OCI-M2 (cell line): Measurements from ENCODE around the gene TRIM72.
"Not testable (repeated sequence)": the region's sequence is repeated elsewhere in the genome, so short reads cannot be mapped to it uniquely, and the experiment has no call there.

Source experiments
- DNase-seq: peaks from one replicate; lab custom pipeline; 2025; ENCODE audit not compliant: unreplicated experiment; lab: John Stamatoyannopoulos, UW

TRIM72 gene

DNA sequence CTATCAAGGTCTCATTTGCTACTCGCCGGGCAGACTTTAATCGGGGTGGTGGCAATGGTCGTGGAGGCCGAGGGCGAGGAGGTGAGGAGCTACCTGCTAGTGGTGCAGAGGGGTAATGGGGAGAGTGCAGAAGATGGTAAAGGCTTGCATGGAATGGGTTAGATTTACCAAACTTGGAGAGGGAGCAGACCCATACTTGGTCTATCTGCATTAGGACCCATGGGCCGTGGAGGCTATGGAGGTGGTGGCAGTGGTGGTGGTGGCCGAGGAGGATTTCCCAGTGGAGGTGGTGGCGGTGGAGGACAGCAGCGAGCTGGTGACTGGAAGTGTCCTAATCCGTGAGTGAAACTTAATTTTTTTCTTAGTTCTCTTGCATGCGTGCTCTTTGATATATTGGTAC lies 23.9 kb upstream of the TRIM72 start:
- DNase-seq, result no peak

DNA sequence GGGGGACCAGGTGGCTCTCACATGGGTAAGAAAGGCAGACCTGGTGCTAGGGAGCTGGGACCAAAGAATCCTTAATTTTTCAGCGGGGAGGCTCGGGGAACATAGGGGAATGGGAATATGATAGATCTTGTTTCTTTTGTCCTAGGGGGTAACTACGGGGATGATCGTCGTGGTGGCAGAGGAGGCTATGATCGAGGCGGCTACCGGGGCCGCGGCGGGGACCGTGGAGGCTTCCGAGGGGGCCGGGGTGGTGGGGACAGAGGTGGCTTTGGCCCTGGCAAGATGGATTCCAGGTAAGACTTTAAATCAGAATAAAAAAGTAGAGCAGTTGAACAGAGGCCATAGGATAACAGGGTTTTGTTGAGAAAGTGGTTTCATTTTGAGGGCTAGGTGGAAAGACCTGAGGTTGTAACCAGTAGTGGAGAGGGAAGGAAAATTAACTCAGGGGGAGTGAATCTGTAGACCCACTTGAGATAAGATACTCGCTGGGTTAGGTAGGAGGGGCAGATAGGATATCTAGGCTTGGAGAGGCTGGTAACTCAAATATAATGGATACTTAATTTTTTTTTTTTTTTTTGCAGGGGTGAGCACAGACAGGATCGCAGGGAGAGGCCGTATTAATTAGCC lies 23.0 kb upstream of the TRIM72 start:
- no peak for DNase-seq

DNA sequence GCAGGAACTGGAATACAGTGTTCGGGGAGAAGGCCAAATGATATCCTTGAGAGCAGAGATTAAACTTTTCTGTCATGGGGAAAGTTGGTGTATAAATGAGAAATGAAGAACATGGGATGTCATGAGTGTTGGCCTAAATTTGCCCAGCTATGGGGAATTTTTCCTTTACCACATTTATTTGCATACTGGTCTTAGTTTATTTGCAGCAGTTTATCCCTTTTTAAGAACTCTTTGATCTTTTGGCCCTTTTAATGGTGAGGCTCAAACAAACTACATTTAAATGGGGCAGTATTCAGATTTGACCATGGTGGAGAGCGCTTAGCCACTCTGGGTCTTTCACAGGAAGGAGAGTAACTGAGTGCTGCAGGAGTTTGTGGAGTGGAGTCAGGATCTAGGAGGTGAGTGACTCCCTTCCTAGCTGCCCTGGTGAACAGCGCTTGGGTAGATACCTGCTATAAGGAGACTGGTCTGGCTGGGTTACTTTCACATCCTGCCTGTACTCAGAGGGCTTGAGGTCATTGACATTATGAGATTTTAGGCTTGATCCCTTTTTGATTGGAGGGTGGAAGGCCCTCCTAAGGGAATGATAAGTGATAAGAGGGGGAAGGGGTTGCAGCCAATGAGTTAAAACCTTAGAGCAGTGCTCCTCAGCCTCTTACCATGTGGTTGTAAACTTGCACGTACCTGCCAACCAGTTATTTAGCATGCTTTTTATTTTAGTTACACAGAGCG lies 22.1 kb upstream of the TRIM72 start:
- DNase-seq, result no peak

DNA sequence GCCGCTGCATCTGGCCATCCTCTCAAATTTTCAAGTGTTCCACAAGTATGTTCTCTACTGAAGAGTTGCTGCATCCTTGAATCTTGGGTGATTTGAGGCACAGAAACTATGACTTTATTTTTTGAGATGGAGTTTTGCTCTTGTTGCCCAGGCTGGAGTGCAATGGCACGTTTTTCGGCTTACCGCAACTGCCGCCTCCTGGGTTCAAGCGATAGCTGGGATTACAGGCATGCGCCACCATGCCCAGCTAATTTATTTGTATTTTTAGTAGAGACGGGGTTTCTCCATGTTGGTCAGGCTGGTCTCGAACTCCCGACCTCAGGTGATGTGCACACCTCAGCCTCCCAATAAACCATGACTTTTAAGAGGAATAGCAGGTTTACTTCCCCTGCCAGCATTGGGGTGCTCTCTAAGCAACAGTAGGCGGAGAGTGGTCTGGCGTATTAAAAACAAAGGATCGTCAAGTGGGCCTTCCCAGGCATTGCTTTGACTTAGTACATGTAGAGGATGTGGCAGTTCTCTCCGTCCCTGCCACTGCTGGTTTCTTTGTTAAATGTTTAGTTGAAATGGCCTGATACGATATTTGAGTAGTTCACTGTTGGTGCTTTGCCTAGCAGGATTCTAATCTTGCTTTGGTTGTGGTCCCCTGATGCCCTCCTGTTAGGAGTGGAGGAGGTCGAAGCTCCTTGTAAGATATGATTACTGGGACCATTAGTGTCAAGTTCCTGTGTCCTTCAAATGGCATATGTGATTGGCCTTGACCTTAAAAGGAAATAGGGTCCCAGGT lies 20.9 kb upstream of the TRIM72 start:
- no peak for DNase-seq

DNA sequence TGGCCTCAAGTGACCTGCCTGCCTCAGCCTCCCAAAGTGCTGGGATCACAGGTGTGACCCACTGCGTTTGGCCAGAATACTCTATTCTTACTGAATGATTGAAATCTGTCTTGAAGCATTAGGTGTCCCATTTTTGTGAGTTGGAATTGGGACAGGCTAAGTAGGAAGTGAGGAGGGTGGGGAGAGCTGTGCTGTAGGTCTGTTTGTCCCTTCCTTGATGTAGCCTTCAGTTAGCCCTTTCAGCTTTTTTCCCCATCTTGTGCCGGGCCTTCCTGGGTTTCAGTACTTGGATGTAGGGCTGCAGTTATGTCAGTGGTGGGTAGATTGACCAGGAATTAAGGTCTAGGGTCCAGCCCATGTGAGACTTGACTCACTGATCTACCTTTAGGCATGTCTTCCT lies 20.0 kb upstream of the TRIM72 start:
- no peak for DNase-seq

DNA sequence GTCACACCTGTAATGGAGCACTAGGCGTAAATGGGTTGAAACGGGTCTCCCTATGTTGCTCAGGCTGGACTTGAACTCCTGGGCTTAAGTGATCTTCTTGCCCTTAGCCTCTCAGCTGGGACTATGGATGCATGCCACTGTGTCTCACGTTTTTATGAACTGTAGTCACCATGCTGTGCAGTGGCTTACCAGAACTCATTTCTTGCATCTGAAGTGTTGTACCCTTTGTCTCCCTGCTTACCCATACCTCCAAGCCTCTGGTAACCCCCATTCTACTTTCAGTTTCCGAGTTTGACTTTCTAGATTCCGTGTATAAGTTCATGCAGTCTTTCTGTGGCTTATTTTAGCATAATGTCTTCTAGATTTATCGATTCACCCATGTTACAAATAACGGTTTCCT lies 19.0 kb upstream of the TRIM72 start:
- DNase-seq, result no peak

DNA sequence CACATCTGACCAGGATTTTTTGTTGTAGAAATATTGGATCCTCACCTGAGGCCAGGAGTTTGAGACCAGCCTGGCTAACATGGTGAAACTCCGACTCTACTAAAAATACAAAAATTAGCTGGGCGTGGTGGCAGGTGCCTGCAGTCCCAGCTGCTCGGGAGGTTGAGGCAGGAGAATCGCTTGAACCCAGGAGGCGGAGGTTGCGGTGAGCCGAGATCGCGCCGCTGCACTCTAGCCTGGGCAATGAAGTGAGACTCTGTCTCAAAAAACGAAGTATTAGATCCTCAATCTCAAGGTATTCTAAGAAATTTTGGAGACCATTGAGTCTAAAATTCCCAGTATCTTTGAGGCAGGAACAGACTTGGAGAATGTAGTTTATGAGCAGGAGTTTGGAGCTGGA lies 18.1 kb upstream of the TRIM72 start:
- not testable (repeated sequence) for DNase-seq

DNA sequence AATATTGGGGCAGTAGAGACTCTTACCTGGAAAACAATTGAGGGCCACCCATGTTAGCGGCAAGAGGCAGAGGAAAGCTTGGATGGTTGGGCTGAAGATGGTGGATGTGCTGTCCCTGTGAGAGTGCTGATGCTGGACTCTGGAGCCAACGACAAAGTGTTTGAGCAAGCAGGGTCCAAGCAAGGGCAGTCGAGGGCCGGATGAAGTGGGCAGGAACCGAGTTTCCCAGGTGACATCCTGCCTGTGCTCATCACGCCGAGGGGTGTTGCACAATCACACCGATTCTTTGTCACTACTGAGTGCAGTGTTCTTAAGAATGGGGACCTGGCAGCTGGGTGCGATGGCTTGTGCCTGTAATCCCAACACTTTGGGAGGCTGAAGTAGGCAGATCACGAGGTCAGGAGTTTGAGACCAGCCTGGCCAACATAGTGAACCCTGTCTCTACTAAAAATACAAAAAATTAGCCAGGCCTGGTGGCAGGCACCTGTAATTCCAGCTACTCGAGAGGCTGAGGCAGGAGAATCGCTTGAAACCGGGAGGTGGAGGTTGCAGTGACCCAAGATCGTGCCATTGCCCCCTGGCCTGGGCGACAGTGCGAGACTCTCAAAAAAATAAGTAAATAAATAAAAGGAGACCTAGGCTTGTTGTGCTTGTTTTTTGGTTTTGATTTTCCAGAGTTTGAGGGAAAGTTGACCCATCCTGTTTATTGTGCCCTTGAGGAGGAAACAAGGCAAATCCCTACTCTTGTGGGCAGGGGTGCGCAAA lies 17.4 kb upstream of the TRIM72 start:
- DNase-seq, result no peak

DNA sequence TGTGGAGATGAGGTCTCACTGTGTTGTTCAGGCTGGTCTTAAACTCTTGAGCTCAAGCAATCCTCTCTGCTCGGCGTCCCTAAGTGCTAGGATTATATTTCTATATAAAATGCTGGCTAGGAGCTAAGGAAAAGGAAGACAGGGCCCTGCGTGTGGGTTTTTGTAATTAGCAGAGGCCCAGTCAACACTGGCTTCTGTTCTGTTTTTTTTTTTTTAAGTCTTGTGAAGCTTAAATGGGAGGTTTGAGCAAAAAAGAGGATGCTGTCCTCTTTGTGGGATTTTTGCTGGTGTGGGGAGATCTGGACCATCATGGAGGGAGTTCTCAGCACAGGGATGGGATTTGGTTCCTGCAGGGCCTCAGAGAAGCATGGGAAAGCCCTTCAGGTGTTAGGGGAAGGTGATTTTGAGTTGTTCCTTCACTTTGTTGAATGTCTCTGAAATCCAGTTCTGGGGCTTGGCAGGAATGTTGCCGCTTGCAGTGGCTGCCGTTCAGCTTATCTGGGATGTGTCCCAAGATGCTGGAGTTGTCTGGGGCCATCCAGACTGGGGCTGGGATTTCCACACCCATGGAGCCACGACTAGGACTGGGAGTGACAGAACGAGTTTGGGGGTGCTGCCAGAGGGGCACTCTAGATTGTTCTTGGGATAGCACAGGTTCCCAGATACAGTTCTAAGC lies 15.6 kb upstream of the TRIM72 start:
- DNase-seq, result no peak

DNA sequence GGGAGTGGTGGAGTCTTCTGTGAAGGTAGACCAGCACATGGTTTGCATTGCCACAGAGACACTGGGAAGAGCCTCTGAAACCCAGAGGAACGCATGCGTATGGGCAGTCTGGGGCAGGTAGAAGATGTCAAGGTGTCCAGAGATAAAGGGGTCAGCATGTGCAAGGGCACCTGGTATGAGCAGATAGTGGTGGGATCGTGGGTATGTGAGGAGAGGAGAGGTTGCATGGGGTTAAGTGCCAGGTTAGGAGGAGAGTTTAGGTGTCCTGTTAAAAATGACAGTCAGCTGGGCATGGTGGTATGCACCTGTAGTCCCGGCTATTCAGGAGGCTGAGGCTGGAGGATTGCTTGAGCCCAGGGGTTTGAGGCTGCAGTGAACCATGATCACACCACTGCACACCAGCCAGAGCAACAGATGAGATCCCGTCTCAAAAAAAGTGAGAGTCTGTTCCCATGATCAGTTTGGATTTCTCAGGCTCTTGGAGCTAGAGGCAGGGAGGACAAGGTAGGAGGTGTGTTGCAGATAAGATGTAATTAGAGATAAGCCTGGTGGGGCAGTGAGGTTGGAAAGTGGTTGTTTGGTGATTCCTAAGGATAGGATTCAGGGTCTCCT lies 14.4 kb upstream of the TRIM72 start:
- no peak for DNase-seq

DNA sequence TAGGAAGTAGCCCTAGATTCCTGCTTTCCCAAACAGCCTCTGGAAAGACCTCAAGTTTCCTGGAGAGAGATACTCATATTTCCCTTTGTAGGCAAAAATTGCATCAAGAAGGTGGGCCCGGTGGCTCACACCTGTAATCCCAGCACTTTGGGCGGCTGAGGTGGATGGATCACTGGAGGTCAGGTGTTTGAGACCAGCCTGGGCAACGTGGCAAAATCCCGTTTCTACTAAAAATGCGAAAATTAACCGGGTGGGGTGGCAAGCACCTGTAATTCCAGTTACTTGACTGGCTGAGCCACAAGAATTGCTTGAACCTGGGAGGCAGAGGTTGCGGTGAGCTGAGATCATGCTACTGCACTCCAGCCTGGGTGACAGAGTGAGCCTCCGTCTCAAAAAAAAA lies 13.8 kb upstream of the TRIM72 start:
- DNase-seq, result not testable (repeated sequence)

DNA sequence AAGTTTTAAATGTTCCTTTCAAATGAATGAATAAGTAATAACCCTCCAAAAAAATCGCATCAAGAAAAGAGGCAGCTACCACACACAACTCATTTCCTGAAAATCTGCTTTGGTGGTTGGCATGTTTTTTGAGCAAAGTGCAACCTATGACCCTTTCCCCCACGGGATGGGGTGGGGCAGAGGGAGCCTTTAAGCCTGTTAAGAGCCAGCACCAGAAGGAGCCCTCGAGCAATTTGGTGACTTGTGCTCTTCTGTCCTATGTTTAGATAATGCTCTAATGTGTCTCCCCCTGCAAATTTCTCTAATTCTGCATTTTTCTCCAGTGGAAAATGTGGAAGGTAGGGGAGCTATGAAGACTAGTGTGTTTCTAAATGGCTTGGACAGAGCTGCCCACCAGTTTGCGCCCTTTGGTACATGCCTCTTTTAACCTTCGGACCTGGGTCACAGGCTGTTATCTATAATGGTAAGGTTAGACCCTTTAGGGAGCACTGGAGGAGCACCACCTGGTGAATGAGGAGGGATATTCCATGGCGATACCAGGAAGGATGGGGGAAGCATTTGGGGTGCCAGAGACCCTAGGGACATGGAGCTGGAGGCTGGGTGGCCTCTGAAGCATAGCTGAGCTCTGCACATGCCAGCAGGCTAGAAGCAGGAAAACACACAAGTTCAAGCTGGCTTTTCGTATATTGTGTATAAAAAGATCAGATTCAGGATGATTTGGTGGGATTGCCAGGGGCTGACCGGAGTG lies 12.9 kb upstream of the TRIM72 start:
- no peak for DNase-seq

DNA sequence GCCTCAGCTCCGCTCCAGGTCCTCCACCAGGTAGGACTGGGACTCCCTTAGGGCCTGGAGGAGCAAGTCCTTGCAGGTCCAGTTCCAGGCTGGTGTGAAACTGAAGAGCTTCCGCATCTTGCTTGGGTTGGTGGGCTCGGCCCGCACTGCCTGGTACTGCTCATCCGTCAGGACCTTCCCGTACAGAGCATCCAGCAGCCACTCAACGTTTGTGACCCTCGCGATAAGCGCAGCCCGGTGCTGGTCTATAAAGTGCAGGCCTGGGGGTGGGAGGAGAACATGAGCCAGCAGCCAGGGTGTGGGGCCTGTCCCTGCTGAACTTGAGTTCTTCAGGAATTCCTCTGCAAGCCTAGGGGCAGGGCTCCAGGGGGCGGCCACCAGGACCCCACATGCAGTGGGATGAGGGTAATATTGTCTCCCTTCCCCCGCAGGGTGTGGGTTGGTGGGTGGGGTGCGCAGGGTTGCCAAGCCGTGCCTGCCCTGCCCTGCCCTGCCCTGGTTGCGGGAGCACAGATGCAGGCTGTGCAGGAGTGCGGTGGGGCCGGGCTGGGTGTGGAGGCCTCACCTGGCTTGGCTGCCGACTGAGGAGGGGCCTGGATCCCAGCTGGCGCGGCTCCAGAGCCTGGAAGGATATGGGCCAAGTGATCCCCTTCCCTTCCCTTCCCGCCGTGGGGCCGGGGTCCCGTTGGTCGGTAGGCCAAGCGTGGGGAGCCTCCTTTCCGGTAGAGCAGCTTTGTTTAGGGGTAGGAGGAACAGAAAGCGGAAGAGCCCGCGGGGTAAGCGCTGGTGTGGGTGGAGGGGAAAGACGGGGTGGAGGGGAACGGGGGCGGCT lies 12.1 kb upstream of the TRIM72 start:
- no peak for DNase-seq

DNA sequence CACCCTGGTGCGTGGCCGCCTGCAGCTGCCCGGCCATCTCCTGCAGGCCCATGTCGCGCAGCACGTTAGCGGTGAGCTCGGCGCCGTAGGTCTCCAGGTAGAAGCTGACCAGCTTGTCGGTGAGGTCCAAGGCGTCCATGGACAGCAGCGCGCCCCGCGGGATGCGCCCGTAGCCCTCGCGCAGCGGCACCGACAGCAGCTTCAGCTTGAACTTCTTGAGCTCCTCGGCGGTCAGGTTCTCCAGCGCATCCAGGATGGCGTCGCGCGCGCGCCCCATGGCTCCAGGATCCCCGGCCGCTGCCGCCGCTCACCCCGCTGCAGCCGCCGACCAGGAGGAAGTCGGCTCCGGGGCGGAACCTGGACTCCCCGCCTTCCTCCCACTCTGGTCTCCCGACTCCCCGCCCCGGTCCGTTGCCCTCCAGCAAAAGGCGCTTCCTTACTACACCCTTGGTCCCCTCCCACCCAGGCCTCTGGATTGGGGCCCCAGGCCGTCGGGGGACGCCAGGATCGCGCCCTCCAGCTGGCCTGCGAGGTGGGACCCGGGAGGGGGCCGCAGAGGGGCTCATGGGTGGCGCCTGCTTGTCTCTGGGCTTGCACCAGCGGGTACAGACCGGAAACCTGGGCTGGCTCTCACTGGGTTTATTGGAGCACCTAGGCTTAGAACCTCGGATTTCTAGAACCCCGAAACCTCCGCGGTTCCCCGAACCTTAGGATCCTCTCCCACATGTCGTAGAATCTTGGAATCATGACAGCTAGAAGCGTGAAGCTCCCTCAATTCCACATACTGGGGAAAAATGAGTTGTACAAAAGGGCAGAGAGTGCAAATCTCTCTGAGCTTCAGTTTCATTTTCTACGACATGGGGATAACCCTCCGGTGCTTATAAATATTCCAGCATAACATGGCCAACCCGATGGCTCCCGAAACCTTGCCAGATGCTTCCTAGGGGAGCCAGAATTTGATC lies 11.2 kb upstream of the TRIM72 start, which contains the start of gene PYCARD:
PYCARD (minus strand) TSS at position 347 of the 962 bp plus-strand sequence; CDS start at position 277, 70 bp downstream.
- DNase-seq, result no peak

DNA sequence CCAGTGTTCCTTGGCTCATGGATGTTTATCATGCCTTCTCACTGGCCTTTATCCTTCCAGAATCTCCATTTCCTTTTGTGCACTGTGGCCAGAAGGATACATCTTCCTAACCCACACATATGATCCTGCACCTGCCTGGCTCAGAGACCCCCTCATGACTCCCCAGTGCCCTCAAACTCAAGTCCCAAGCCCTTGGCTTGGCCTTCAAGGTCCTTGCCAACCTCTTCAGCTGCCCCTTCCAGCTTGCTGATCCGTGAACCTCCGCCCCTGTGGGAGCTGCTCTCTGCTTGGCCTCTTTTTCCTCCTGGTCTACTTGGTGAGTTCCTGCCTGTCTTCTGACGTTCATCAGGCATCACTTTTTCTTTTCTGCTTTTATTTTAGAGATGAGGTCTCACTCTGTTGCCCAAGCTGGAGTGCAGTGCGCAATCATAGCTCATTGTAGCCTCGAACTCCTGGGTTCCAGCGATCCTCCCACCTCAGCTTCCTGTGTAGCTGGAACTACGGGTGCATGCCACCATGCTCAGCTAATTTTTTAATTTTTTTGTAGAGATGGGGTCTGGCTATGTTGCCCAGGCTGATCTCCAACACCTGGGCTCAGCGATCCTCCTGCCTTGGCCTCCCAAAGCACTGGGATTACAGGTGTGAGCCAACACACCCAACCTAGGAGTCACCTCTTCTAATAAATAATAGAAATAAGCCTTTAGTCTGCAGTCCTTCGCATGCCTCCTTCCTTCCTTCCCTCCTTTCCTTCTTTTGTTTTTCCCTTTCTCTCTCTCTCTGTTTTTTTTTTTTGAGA lies 8.8 kb upstream of the TRIM72 start:
- DNase-seq, result no peak

DNA sequence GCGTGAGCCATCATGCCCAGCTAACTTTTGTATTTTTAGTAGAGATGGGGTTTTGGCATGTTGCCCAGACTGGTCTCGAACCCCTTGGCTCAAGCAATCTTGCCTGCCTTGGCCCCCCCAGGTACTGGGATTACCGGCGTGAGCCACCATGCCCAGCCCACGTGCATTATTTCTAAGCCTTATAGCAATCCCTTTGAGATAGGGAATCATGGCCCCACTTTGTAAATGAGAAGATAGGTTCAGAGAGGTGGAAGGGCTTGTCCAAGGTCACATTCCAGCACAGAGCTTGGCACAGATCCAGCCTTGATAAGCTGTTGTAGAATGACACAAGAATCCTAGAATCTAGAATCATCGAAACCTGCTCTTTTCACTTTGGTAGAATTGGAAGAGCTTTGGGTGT lies 7.1 kb upstream of the TRIM72 start:
- DNase-seq, result no peak

DNA sequence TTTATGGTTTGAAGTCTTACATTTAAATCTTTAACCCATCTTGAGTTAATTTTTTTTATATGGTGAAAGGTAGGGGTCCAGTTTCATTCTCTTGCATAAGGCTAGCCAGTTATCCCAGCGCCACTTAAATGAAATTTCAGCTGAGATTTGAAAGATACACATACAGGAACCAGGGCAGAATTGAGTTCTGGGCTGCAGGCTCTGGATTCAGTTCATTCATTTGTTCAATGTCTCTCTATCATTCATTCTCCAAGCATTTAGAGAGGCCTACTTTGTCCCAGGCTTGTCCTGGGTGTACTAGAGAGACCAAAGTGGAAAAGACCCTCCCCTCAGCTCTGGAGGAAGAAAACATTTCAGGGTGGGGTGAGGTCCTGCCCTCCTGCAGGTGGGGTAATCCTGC lies 577 bp upstream of the TRIM72 start:
- DNase-seq, result no peak
